Astrocyte of the cerebellum (primary cell): Measurements from ENCODE around the gene MYT1.

Experiments
- DNase-seq: peaks from one replicate; pipeline ENCODE4 v3.0.0-alpha.2; 2011; ENCODE audit warnings: low read depth
- H3K4me3 ChIP-seq: 2 replicates; pipeline ENCODE4 v1.5.1; 2011; ENCODE audit warnings: mild to moderate bottlenecking, low read depth, low read length, moderate library complexity
- in situ Hi-C: cut with HindIII; loops from 2 replicates; pipeline ENCODE4 v1.10.0; 2017; ENCODE audit warnings: low sequenced_read_pairs
- TF ChIP-seq, protein P1 (sequence below): IDR thresholded peaks from 2 replicates; pipeline ENCODE4 v1.5.1; 2012; ENCODE audit warnings: low read length, low read depth, moderate library complexity, mild to moderate bottlenecking; ENCODE audit errors: missing control alignments

Gene MYT1

DNA sequence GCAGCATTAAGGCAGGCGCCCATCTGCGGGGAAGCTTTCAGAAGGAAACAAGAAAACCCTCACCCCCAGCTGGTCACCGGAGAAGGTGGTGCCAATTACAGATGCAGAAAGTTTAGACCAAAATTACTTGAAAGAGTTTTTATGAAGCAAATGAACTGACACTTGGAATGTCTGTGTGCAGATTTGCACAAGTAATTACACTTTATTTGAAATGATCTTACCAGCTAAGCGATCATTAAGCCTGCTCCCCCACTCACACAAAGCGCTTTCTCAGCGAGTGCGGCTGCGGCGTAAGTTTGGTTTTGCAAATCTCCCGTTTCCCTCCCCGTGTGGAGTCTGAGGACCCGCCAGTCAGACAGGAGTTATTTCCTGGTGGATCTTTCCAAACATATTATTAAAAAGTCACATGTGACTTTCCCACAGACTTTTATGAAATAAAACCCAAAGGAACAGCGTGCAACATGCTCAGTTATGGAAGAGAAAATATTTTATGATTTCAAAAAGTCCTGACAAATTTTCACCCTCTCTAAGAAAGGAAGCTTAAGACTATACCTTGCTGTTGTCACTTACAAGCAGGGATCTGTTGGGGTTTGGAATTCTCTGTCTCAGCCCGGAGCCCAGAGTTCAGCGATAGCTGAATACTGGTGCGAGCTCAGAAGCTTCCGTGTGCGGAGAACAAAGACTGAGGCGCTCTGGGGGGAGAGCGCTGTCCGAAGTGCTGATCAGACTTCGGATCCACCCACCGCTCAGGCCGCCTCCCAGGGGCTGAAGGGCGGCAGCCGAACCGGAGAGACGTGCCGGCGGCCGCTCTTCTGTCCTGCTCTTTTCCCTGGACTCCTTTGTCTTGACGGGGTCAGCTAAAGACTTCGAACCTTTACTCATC, 2.7 kb upstream of the MYT1 start:
- peak; percentile 9 for DNase-seq
- TF ChIP-seq, protein P1, sequence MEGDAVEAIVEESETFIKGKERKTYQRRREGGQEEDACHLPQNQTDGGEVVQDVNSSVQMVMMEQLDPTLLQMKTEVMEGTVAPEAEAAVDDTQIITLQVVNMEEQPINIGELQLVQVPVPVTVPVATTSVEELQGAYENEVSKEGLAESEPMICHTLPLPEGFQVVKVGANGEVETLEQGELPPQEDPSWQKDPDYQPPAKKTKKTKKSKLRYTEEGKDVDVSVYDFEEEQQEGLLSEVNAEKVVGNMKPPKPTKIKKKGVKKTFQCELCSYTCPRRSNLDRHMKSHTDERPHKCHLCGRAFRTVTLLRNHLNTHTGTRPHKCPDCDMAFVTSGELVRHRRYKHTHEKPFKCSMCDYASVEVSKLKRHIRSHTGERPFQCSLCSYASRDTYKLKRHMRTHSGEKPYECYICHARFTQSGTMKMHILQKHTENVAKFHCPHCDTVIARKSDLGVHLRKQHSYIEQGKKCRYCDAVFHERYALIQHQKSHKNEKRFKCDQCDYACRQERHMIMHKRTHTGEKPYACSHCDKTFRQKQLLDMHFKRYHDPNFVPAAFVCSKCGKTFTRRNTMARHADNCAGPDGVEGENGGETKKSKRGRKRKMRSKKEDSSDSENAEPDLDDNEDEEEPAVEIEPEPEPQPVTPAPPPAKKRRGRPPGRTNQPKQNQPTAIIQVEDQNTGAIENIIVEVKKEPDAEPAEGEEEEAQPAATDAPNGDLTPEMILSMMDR: no peak
- in situ Hi-C loops: no loop called here
- no peak overlapping the region for H3K4me3 ChIP-seq

DNA sequence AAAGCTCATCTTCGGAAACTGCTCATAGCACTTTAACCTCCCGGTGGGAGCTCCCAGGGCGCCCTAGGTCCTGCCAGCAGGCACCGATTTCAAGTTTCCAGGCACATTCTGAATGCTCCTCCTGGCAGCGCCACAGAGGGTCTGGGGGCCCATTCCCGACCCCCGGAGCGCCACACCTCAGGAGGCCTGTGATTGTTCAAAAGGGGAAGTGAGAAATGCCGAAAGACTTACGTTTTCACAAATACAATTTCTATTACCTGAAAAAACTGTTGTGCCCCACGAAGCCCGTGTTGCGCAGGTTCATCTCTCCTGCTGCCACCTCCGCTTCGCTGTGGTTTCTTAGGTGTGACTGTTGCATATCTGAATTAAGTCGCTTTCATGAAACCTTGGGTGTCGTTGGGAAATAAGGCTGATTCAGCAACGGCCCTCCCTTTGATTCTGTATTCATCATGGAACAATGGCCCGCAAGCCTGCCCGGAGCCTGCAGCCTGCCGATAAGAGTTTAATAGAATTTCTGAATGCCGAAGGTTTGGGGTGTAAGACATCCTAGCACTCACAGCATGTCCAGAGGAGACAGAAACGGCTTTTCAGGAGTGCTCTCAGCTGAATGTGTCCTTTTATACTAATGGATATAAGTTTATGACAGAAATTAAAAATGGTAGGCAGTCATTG, 1.9 kb upstream of the MYT1 start:
- TF ChIP-seq, protein P1: no peak
- DNase-seq: no peak
- in situ Hi-C loops: no loop called here
- no peak overlapping the region for H3K4me3 ChIP-seq

DNA sequence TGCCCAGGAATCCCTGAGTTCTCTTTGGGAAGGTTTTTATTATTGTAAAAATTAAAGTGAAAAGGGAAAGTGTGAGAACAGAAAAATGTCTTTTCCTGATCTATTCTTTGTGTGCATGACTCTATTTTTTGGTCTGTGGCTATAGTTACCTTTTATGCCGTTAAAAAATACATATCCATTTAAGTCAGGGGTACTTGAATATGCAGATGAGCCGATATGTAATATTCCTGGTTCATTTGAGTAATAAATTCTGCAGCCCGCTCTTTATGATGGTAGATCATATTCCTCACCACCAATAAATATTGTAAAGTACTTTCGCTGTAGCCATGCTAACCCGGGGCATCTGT, 503 bp upstream of the MYT1 start:
- DNase-seq: no peak
- TF ChIP-seq, protein P1: no peak
- no peak overlapping the region for H3K4me3 ChIP-seq
- in situ Hi-C loops: no loop called here

DNA sequence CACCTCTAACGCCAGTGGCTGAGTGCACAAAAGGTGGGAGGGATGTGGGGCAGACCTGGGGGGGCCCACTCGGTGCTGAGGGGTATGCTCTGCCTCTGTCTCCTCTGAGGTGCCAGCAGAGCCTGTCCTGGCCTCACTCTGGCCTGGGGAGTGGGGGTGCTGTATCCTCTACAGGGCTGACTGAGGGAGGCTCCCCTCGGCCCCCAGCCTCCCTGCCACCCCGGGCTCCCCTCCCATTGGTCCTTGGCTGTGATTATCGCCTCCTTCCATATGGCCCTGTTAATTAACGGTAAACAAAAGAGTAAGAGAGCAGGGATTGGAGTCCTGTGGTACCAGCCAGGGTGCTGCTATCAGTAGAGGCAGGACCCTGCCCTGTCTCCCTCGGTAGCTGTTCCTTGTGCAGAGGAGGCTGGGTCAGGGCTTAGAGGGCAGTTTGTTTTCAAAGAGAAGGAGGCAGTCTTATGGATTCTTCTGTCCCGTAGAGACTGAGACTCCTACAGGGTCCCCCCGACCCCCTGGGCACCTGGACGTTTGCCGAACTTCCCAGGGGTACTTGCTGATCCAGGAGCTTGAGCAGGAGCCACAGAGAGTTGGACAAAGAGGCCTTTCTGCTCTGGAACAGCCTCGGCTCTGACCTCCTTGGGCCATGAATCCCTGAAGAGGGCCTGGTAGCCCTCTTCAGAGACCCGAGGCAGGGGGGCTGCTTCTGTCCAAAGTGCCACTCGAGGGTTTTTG, 1.8 kb downstream of the MYT1 start:
- in situ Hi-C loops: no loop called here
- no peak overlapping the region for H3K4me3 ChIP-seq
- TF ChIP-seq, protein P1: no peak
- no peak for DNase-seq

DNA sequence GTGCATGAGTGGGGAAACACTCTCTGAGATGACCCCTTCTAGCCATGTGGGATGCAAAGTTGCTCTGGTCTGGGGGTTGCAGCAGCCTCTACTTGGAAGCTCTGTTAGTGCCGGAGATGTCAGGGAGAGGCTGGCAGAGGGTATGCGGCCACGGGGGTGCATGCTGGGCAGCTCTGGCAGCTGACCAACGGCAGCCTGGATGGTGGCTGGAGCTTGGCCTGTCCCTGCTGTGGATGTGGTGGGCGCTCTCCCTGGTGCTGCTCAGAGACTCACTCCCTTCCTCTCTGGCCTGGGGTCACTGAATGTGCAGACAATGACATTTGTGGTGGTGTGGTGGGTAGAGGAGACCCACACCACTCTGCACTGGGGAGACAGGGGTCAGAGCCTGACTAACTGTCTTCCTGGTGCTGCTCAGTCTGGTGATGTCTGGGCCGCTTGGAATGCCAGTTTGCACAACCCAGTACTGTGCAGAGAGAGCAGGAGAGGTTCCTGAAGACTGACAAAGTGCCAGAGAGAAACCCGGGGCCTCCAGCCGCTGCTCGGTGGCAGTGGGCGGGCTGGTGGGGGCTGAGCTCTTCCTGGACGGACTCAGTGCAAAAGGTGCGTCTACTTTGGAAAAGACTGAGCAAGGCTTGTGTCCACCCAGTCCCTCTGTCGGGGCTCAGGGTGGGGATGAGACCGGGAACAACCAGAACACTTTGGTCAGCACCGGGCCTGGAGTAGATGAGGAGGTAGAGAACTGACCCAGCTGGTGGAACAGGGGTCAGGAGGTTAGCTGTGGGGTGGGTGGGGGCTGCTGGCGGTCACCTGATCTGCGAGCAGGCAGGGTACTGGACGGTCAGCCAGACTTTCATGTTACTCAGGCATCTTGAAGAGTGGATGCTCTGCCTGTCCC, 2.7 kb downstream of the MYT1 start:
- in situ Hi-C loops: no loop called here
- TF ChIP-seq, protein P1: no peak
- DNase-seq: no peak
- no peak overlapping the region for H3K4me3 ChIP-seq

DNA sequence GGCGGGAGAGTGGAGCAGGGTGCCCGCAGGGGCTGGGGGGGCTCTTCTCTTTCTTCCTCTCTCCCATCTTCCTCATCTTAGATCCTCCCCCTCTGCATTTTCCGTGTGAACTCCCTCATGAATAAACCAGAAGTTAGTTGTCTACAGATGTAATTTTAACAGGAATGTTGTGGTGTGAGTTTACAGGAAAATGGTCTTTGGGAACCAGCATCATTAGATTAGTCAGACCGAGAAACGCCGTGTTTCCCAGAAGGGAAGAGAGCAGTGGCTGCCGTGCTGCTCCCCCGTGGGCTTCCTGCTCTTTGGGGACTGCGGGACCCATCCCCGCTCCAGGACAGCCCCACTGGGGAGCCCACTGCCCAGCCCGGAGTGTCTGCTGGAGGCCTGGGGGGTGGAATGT, 3.4 kb downstream of the MYT1 start:
- no peak overlapping the region for H3K4me3 ChIP-seq
- DNase-seq: no peak
- in situ Hi-C loops: no loop called here

More for the DNA sequence above, 3.4 kb downstream of the MYT1 start:
- TF ChIP-seq, protein P1: no peak
